Esophagus muscularis mucosa (tissue), 4 donors: ENCODE results near the gene HMGN1. TPM values are rescaled to one million over a fixed set of nuclear protein-coding genes. Genes with fewer than 3 reads are reported as not detected.

ENCODE experiments used
- DNase-seq: peaks from one replicate; pipeline ENCODE4 v3.0.0-alpha.2; 2017; ENCODE audit errors: extremely low spot score
- H3K27ac ChIP-seq, 4 donors: fragments of 200-600 bp; sonication (generic); replicated peaks in 1 of 4; 1 replicate in 3 of 4; 2 replicates in 1 of 4; pipeline ENCODE4 v1.5.1; 2016 to 2019; ENCODE audit warnings: mild to moderate bottlenecking in 1 of 4
- H3K27me3 ChIP-seq, 4 donors: fragments of 200-600 bp; sonication (generic); one replicate each; pipeline versions ENCODE4 v1.5.1 to v1.6.0; 2016 to 2019
- H3K36me3 ChIP-seq, 4 donors: fragments of 200-600 bp; sonication (generic); one replicate each; pipeline ENCODE4 v1.5.1; 2016 to 2019
- H3K4me1 ChIP-seq, 4 donors: fragments of 200-600 bp; sonication (generic); one replicate each; pipeline ENCODE4 v1.5.1; 2016 to 2019
- H3K4me3 ChIP-seq, 4 donors: fragments of 200-600 bp; sonication (generic); 1 replicate in 2 of 4; 2 replicates in 2 of 4; pipeline ENCODE4 v1.5.1; 2016 to 2019; ENCODE audit warnings: mild to moderate bottlenecking in 4 of 4, moderate library complexity in 1 of 4
- H3K9me3 ChIP-seq, 4 donors: fragments of 200-600 bp; sonication (generic); 1 replicate in 3 of 4; 2 replicates in 1 of 4; pipeline ENCODE4 v1.5.1; 2016 to 2019
- EP300 ChIP-seq: sonication (generic); formaldehyde crosslinking; IDR thresholded peaks from one replicate; pipeline ENCODE4 v1.6.1; 2017; ENCODE audit warnings: antibody characterized with exemption
- POLR2A ChIP-seq: fragments of 450-650 bp; IDR thresholded peaks from one replicate; pipeline ENCODE4 v1.6.1; 2017; ENCODE audit warnings: antibody characterized with exemption, moderate library complexity, mild to moderate bottlenecking, low read depth
- POLR2AphosphoS5 ChIP-seq, 2 donors: sonication (generic); formaldehyde crosslinking; IDR thresholded peaks; one replicate each; pipeline ENCODE4 v1.6.1; 2017; ENCODE audit warnings: antibody characterized with exemption in 2 of 2
- WGBS: methylation state at CpG from one replicate; pipeline ENCODE4 v1.1.5; 2018; 5-methylcytosine and 5-hydroxymethylcytosine counted together
- intact Hi-C: fragments of 100-400 bp; cut with DNase I; formaldehyde crosslinking; loops from one replicate; pipeline ENCODE4 v1.15.1; 2023
- total RNA-seq, 4 donors: library from RNA; depleted of rRNA; stranded (reverse); fragments of >200 nt; gene quantifications; one replicate each; pipeline versions ENCODE4 v1.1.0 to v1.2.1, GENCODE V29; 2016
- TF ChIP-seq, protein P1 (sequence below), 3 experiments: fragments of 200-600 bp in 2 of 3; fragments of 450-650 bp in 1 of 3; sonication (generic) in 2 of 3; IDR thresholded peaks; one replicate each; pipeline ENCODE4 v1.5.1; 2017 to 2019; ENCODE audit warnings: antibody characterized with exemption in 3 of 3, mild to moderate bottlenecking in 2 of 3, moderate library complexity in 1 of 3

Gene HMGN1
- total RNA-seq, 4 donors from 2014 or later: 69.1 to 77.4 (median 72.1) TPM

- no peaks in the 10 kb centered on the region for H3K4me1 ChIP-seq
- H3K27ac ChIP-seq: no peak overlapping the region
- no peak for TF ChIP-seq POLR2AphosphoS5 (IDR thresholded peaks at IDR 0.05)
- H3K27me3 ChIP-seq: no peaks in the 10 kb centered on the region
- no peaks in the 10 kb centered on the region for H3K36me3 ChIP-seq
- 98% methylated on average over 4 of the region's 4 CpGs for WGBS
- no peaks in the 10 kb centered on the region for H3K9me3 ChIP-seq
- intact Hi-C loops: no loop called here
- no peak overlapping the region for H3K4me3 ChIP-seq
- no peak for DNase-seq
Observed at GRCh38 chr21:39334611-39335010, 14.3 kb downstream of the HMGN1 start.

GRCh38 chr21:39332175-39332574 is 16.7 kb downstream of the HMGN1 start:
- no peak overlapping the region for H3K4me3 ChIP-seq
- H3K27ac ChIP-seq: no peak overlapping the region
- TF ChIP-seq POLR2A: no peak
- TF ChIP-seq POLR2AphosphoS5 (IDR thresholded peaks at IDR 0.05): no peak
- TF ChIP-seq EP300: no peak
- TF ChIP-seq, protein P1, sequence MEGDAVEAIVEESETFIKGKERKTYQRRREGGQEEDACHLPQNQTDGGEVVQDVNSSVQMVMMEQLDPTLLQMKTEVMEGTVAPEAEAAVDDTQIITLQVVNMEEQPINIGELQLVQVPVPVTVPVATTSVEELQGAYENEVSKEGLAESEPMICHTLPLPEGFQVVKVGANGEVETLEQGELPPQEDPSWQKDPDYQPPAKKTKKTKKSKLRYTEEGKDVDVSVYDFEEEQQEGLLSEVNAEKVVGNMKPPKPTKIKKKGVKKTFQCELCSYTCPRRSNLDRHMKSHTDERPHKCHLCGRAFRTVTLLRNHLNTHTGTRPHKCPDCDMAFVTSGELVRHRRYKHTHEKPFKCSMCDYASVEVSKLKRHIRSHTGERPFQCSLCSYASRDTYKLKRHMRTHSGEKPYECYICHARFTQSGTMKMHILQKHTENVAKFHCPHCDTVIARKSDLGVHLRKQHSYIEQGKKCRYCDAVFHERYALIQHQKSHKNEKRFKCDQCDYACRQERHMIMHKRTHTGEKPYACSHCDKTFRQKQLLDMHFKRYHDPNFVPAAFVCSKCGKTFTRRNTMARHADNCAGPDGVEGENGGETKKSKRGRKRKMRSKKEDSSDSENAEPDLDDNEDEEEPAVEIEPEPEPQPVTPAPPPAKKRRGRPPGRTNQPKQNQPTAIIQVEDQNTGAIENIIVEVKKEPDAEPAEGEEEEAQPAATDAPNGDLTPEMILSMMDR (IDR thresholded peaks at IDR 0.05): no peak
- H3K36me3 ChIP-seq: no peaks in the 10 kb centered on the region
- no peaks in the 10 kb centered on the region for H3K9me3 ChIP-seq
- 87% methylated on average over 8 of the region's 8 CpGs for WGBS
- intact Hi-C loops: no loop called here
- DNase-seq: no peak
- no peaks in the 10 kb centered on the region for H3K4me1 ChIP-seq
- no peaks in the 10 kb centered on the region for H3K27me3 ChIP-seq

GRCh38 chr21:39330001-39330400 is 18.9 kb downstream of the HMGN1 start:
- intact Hi-C loops: no loop called here
- Histone ChIP-seq H3K36me3 (no peaks in the 10 kb centered on the region), H3K4me3 (no peak overlapping the region), H3K27ac (no peak overlapping the region), H3K27me3 (no peaks in the 10 kb centered on the region), H3K4me1 (no peaks in the 10 kb centered on the region), H3K9me3 (no peaks in the 10 kb centered on the region)
- no peak for DNase-seq
- TF ChIP-seq EP300 (no peak), POLR2A (no peak)
- TF ChIP-seq, protein P1 (IDR thresholded peaks at IDR 0.05): no peak
- 91% methylated on average over 6 of the region's 6 CpGs for WGBS

DNA sequence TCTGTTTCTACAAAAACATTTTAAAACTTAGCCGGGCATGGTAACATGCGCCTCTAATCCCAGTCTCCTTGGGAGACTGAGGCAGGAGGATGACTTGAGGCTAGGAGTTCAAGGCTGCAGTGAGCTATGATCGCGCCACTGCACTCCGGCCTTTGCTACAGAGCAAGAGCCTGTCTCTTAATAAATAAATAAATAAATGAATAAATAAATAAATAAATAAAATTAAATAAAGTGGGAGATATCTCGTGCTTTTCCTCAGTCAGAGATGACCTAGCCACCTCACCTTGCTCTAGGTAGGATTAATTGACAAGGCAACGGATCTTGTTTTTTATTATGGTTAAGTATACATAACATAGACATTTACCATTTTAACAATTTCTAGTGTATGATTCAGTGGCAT is 21.2 kb downstream of the HMGN1 start:
- H3K4me1 ChIP-seq: no peaks in the 10 kb centered on the region
- H3K27ac ChIP-seq: no peak overlapping the region
- no peaks in the 10 kb centered on the region for H3K27me3 ChIP-seq
- no peak for TF ChIP-seq EP300
- TF ChIP-seq, protein P1 (IDR thresholded peaks at IDR 0.05): no peak
- no peak for TF ChIP-seq POLR2AphosphoS5 (IDR thresholded peaks at IDR 0.05)
- no peak for TF ChIP-seq POLR2A
- no peak for DNase-seq
- no peaks in the 10 kb centered on the region for H3K9me3 ChIP-seq
- intact Hi-C loops: no loop called here
- WGBS: 93% methylated on average over 7 of the region's 7 CpGs
- no peaks in the 10 kb centered on the region for H3K36me3 ChIP-seq
- no peak overlapping the region for H3K4me3 ChIP-seq

- H3K9me3 ChIP-seq: no peaks in the 10 kb centered on the region
- no peaks in the 10 kb centered on the region for H3K27me3 ChIP-seq
- no peak overlapping the region for H3K4me3 ChIP-seq
- DNase-seq: no peak
- no peak overlapping the region for H3K27ac ChIP-seq
- TF ChIP-seq EP300: no peak
- TF ChIP-seq, protein P1 (IDR thresholded peaks at IDR 0.05): no peak
- TF ChIP-seq POLR2AphosphoS5 (IDR thresholded peaks at IDR 0.05): no peak
- TF ChIP-seq POLR2A: no peak
- H3K4me1 ChIP-seq: peaks cover 0 to 7% (median 3%) of the 10 kb centered on the region in 4 donors
- no peaks in the 10 kb centered on the region for H3K36me3 ChIP-seq
- 92% methylated on average over 7 of the region's 7 CpGs for whole genome bisulfite sequencing
- intact Hi-C loops: no loop called here
Observed at GRCh38 chr21:39326607-39327307, 22.1 kb downstream of the HMGN1 start.
